VCaP (cell line): ENCODE data around the gene BPI.

Experiments
- H3K27ac ChIP-seq: fragments of 450-650 bp; 2 replicates; pipeline ENCODE4 v1.5.1; 2017
- CTCF ChIP-seq: fragments of 450-650 bp; conservative IDR thresholded peaks from 2 replicates; pipeline ENCODE4 v1.5.1; 2017; ENCODE audit warnings: mild to moderate bottlenecking, moderate library complexity

The BPI gene

GRCh38 chr20:38290829-38291814 lies 12.8 kb upstream of the BPI start:
- no peak overlapping the region for H3K27ac ChIP-seq
- peak; percentile 74 for TF ChIP-seq CTCF

GRCh38 chr20:38291966-38292365 lies 12.0 kb upstream of the BPI start:
- TF ChIP-seq CTCF = no peak
- H3K27ac ChIP-seq = no peak overlapping the region

- no peak for TF ChIP-seq CTCF
- no peak overlapping the region for H3K27ac ChIP-seq
These were observed 10.4 kb upstream of the BPI start for GRCh38 chr20:38293491-38294065.

- no peak overlapping the region for H3K27ac ChIP-seq
- no peak for TF ChIP-seq CTCF
These were observed 9.8 kb upstream of the BPI start for GRCh38 chr20:38294076-38294591.

- TF ChIP-seq CTCF = no peak
These were observed 8.1 kb upstream of the BPI start for GRCh38 chr20:38295811-38296210.

GRCh38 chr20:38296433-38296832 lies 7.5 kb upstream of the BPI start:
- no peak for TF ChIP-seq CTCF
- no peak overlapping the region for H3K27ac ChIP-seq

More at GRCh38 chr20:38295811-38296210, 8.1 kb upstream of the BPI start:
- no peak overlapping the region for H3K27ac ChIP-seq

- H3K27ac ChIP-seq = peak overlapping the region; percentile 88
- TF ChIP-seq CTCF = no peak
These were observed 5.9 kb upstream of the BPI start for GRCh38 chr20:38297916-38298674.
